ENCODE data around the gene CSNK1D.
"Not testable (repeated sequence)": the region's sequence is repeated elsewhere in the genome, so short reads cannot be mapped to it uniquely, and the experiment has no call there.

CSNK1D gene

DNA sequence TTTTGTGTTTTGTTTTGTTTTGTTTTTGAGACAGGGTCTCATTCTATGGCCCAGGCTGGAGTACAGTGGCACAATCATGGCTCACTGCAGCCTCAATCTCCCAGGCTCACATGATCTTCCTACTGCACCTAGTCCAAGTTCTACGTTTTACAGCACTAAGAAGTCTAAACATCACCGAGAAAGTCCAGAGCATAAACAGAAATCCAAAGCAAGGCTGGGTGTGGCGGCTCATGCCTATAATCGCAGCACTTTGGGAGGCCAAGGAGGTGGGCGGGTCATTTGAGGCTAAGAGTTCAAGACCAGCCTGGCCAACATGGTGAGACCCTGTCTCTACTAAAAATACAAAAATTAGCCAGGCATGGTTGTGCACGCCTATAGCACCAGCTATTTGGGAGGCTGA, 80.5 kb downstream of the CSNK1D start:
- not testable (repeated sequence) for DNase-seq (ENCODE audit: low read depth)

All from stimulated activated CD8-positive, alpha-beta memory T cell treated with anti-CD3 and anti-CD28 coated beads, Interleukin-4, amount 100 ng/mL, for 24 hours (primary cell).